Vagina (tissue), 2 donors: ENCODE measurements around the gene RSPO4.

Source experiments
- CTCF ChIP-seq, 3 experiments: fragments of 450-650 bp in 2 of 3; fragments of 200-600 bp in 1 of 3; sonication (generic) in 1 of 3; IDR thresholded peaks; one replicate each; pipeline ENCODE4 v1.5.1; 2017 to 2019; ENCODE audit warnings: antibody characterized with exemption in 3 of 3, mild to moderate bottlenecking in 2 of 3, moderate library complexity in 2 of 3
- POLR2A ChIP-seq, 2 donors: fragments of 450-650 bp; IDR thresholded peaks; one replicate each; pipeline ENCODE4 v1.6.1; 2017; ENCODE audit warnings: antibody characterized with exemption in 2 of 2, mild to moderate bottlenecking in 2 of 2, moderate library complexity in 2 of 2
- POLR2AphosphoS5 ChIP-seq, 2 donors: sonication (generic); formaldehyde crosslinking; IDR thresholded peaks; one replicate each; pipeline ENCODE4 v1.9.0; 2017; ENCODE audit warnings: antibody characterized with exemption in 2 of 2, mild to moderate bottlenecking in 2 of 2, low read depth in 1 of 2; ENCODE audit not compliant: insufficient read depth in 1 of 2

GRCh38 chr20:1037039-1037438, 34.9 kb upstream of the RSPO4 start:
- TF ChIP-seq CTCF (IDR thresholded peaks at IDR 0.05) (no peak), POLR2AphosphoS5 (IDR thresholded peaks at IDR 0.05; ENCODE audit: insufficient read depth in 1 of 2, low read depth in 1 of 2) (no peak), POLR2A (IDR thresholded peaks at IDR 0.05) (no peak)
